Measurements from ENCODE around the gene HECW1.
"Not testable (repeated sequence)": the region's sequence is repeated elsewhere in the genome, so short reads cannot be mapped to it uniquely, and the experiment has no call there.

The HECW1 gene

DNA sequence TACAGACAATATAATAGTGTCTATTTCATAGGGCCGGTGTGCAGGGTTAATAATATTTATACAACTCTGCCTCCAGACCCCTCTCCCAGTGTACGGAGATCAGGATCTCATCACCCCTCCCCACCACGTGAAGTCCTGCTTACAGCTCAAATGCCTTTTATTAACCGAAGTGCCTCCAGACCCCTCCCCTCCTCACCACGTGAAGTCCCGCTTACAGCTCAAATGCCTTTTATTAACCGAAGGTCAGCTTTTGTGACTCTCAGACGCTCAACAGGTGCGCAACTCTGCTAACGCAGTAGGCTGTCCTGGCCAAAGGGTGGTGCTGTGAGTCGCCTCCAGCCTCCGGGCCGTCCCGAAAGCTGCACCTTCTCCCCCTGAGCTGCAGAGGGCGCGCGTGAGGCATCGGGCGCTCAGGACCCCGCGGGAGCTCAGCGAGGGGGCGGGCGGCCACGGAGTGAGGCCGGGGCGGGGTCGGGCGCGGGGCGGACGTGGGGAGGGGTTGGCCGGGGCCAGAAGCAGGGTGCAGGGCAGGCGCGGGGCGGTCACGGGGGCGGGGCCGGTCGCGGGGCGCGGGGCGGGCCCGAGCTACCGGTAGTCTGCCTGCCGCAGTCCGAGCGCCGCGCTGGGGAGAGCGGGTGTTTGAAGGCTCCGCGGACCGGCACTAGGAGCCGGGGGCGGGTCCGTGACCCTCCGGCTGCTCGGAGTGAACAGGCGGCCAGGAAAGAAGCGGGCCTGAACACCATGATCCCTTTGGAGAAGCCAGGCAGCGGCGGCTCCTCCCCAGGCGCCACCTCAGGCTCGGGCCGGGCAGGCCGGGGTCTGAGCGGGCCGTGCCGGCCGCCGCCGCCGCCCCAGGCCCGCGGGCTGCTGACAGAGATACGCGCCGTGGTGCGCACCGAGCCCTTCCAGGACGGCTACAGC lies 470.3 kb downstream of the HECW1 start, which contains the start of gene STK17A:
Gene STK17A, plus strand, starts transcription at position 606 of the 921 bp plus-strand sequence. Its CDS starts 136 bp downstream, at position 742.
- peak; percentile 94 for DNase-seq (ENCODE audit: low read depth)

GRCh38 chr7:43583424-43584194 lies 471.2 kb downstream of the HECW1 start:
- peak; percentile 52 for DNase-seq (ENCODE audit: low read depth)

DNA sequence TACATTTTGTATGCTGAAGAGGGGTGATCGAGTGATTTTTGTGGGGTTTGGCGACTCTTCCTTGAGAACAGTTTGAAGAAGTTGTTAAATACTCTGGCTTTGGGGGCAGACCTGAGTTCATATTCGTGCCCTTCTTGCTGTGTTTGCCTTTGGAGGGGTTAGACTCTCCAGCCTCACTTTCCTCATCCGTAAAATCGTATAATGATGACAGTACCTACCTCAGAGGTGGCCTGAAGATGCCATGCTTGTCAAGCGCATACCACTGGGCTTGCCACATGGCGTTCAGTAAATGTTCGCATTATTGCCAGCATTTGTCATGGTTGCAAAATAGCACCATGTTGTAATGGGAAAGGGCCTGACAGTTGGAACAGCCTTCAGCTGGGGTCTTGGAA lies 471.7 kb downstream of the HECW1 start:
- no peak for DNase-seq (ENCODE audit: low read depth)

DNA sequence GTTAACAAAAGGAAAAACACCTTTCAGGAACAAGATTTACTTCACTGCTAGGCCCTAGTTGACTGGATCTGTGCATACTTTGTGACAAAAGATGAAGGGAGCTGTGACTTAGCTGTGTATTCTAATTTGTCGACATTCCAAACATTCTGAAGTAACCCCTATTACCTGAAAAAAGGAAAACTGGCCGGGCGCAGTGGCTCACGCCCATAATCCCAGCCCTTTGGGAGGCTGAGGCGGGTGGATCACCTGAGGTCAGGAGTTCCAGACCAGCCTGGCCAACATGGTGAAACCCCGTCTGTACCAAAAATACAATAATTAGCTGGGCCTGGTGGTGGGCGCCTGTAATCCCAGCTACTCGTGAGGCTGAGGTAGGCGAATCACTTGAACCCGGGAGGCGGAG lies 472.3 kb downstream of the HECW1 start:
- not testable (repeated sequence) for DNase-seq (ENCODE audit: low read depth)

DNA sequence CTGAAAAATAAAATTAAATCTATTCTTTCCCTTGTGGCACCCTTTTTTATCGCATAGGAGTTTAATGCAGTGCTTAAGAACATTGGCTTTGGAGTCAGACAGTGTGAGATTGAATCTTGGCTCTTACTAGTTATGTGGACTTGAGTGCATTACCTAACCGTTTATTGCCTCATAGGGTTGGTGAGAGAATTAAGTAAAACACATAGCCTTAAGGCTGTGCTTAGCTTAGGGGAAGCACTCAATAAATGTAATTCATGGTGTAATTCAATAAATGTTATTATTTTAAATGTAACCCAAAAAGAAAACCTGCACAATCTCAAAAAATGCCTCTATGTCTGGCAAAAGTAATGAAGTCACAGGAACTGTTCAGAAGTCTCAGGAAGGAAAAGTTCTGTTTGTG lies 473.1 kb downstream of the HECW1 start:
- no peak for DNase-seq (ENCODE audit: low read depth)

DNA sequence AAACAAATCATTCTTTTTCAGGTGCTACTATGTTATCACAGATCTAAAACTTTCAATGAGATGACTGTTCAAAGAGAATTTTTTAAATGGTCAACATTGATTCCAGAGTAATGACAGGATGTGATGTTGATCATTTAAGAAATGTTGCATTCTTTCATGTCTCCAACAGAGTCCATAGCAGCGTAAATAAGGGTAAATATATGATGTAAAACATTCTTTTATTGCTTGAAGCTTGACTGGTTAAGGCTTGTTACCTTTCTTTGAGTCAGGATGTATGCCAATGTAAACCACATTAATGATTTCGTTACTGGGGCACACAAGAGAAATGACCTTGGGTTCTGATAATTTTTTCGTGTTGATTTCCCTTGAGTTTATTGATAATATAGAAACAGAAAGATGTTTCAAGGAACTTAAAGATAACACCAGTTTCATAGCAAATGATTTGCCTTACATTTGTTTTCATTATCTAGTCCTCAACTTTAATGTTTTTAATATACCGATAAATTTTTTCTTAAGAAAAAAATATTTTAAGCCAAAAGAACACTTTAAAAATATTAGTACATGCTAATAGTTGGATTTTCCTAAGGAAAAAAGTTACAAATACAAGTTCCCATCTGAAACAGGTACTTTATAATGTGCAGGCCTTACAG lies 473.9 kb downstream of the HECW1 start:
- no peak for DNase-seq (ENCODE audit: low read depth)

DNA sequence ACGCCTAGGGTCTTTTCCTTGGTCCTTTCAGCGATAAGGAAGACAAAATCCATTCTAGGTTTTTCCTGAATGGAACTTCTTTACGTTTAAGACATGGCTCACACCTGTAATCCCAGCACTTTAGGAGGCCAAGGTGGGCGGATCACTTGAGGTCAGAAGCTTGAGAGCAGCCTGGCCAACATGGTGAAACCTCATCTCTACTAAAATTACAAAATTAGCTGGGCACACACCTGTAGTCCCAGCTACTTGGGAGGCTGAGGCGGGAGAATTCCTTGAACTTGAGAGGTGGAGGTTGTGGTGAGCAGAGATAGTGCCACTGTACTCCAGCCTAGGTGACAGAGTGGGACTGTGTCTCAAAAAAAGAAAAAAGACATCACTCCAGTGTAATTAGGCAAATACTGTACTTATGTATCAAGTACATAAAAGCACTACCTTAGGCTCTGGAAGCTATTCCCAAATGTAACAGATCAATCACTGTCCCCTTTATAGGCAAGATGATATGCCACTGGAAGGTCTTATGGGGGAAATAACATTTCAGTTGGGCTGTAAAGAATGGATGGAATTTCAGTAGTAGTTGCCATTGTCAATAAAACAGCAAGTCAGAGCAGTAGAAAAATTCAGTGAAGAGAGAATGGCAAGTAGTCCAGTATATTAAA lies 476.2 kb downstream of the HECW1 start:
- no peak for DNase-seq (ENCODE audit: low read depth)

DNA sequence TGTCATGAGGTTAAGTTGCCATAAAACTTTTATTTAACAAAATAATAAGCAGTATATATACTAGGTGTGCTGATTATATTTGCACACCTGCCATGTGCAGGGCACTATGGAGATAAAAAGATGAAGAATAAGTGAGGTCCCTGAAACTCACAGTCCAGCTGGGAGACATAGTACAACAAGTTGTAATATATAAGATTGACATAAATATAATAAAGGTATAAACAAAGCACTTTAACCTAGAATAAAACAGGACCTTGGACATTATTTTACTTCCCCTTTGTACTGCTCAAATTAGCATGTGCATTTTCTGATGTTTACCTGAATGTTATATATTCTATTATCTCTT lies 476.7 kb downstream of the HECW1 start:
- no peak for DNase-seq (ENCODE audit: low read depth)

DNA sequence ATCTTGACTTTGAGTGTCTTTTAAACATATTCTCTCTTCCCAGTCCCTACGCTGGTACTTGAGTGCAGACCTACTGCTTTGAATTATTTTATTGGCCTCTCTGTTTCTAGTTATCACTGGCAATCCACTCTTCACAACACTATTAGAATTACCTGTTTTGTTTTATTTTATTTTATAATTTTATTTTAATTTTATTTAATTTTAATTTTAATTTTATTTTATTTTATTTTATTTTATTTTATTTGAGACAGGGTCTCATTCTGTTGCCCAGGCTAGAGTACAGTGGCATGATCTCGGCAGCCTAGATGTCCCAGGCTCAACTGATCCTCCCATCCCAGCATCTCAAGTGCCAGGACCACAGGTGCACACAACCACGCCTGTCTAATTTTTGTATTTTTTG lies 477.3 kb downstream of the HECW1 start:
- DNase-seq (ENCODE audit: low read depth), result no peak

DNA sequence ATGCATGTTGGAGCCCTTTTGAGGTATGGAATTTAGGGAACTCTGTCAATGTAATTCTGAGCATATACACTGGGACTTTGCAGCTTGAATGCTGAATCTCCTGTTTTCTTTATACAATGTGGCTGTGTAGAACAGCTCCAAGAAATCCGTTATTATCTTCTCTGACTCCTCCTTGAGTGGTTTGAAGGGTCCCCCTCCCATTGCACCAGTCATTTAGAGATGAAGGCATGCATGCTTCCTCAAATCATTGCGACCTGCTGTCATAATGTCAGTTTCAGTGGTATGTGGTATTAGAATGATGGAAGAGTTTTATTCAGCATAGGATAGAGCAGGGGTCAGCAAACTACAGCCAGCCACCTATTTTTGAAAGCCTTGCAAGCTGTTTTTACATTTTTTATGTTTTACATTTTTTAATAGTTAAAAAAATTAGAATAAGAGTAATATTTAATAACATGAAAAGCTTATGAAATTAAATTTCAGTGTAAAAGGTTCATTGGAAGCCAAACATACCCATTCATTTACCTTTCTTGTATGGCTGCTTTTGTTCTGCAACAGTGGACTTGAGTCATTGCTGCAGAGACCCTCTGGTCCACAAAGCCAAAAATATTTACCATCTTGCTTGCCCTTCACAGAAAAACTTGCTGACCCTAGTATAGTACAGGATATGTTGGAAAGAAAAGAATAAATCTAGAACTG lies 478.6 kb downstream of the HECW1 start:
- DNase-seq (ENCODE audit: low read depth), result no peak

- DNase-seq (ENCODE audit: low read depth), result no peak
Observed at GRCh38 chr7:43591558-43592180, 479.2 kb downstream of the HECW1 start.

- DNase-seq (ENCODE audit: low read depth), result no peak
Observed at GRCh38 chr7:43592326-43592725, 479.9 kb downstream of the HECW1 start.

- DNase-seq (ENCODE audit: low read depth), result no peak
Observed at GRCh38 chr7:43593010-43593409, 480.6 kb downstream of the HECW1 start.

DNA sequence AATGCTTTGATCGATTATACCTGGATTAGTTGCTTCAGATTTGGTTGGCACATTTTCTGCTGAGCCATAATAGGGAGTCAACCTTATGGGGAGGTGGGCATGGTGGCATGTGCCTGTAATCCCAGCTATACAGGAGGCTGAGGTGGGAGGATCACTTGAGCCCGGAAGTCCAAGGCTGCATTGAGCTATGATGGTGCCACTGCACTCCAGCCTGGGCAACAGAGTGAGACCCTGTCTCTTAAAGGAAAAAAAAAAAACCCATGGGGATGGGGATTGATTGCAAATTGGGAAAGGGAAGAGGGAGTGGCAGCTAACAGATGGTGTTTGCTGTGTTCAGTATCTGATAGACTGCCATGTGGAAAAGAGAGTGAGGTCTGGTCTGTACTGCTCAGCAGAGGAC lies 481.6 kb downstream of the HECW1 start:
- DNase-seq (ENCODE audit: low read depth), result no peak

- DNase-seq (ENCODE audit: low read depth), result not testable (repeated sequence)
Observed at GRCh38 chr7:43596426-43596825, 484.0 kb downstream of the HECW1 start.

DNA sequence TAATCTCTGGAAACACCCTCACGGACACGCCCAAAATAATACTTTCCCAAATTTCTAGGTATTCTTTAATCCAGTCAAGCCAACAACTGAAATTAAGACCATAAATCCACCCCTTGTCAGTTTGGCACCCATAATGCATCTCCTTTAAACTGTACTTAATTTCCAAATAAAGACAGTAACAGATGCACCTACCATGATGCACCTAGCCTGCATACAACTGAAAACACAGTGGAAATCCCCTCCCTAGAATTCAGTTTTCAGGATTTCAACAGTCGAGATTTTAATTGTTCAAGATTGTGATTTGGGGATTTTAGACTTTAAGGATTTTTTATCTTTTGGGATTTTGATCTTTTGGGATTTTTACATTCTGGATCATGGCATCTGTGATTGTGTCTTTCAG lies 487.6 kb downstream of the HECW1 start:
- DNase-seq (ENCODE audit: low read depth), result no peak

DNA sequence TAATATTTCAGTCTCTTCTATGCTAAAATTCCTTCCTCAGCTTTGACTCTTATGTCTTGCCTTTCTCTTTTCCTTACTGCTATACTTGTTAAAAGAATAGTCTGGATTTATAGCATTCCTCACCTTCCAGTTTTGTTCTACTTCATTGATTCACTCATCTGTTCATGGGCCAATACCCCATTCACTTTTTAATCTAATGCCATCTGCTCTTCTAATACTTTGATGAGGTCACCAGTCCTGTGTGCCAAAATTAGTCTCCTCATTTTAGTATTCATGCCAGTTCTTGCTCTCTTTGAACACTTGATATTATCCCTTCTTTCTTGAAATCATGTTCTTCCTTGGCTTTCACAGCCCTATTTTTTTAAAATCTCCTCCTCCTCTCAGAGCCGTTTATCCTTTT lies 489.8 kb downstream of the HECW1 start:
- no peak for DNase-seq (ENCODE audit: low read depth)

- no peak for DNase-seq (ENCODE audit: low read depth)
Observed at GRCh38 chr7:43604251-43604650, 491.8 kb downstream of the HECW1 start.

DNA sequence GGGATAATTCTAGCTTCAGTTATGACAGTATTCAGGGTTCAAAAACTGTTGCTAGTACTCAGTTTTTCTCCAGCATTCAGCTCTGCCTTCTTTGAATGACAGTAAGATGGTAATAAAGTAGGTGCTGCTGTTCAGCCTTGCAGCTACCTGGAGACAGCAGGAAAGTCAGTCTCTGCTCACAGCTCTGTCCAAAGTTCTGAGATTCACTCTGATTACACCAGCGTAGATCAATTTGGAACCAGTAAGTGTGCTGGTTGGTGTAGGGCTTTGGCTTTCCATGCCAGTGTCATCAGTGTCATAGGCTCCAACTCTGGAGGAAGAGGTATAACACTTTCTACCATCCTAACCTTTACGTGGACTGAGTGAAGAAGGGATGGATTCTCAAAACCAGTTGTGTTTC lies 496.6 kb downstream of the HECW1 start:
- no peak for DNase-seq (ENCODE audit: low read depth)

DNA sequence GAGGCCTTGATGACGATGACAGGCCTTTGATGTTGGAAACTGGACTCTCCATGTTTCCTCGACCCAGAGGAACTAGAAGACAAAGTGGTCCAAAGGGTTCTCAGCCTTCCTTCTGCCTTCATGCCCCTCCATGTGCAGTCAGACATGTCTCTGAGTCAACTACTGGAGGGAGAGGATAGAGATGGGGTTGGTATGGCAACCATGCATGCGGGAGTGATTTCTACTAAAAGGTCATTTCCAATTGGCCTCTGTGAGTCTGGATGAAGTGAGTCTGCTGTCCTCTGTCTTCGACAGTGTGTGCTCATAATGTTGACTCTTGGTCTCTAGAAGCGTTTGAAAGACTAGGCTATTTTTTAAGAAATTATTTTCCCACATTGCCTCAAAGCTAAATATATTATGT lies 499.7 kb downstream of the HECW1 start:
- no peak for DNase-seq (ENCODE audit: low read depth)
